GM23248 (cell line): Measurements from ENCODE around the gene WDR4. TPM values are rescaled to one million over a fixed set of nuclear protein-coding genes. Genes with fewer than 3 reads are reported as not detected.
"Not testable (repeated sequence)": the region's sequence is repeated elsewhere in the genome, so short reads cannot be mapped to it uniquely, and the experiment has no call there.

Experiments
- DNase-seq: peaks from one replicate; pipeline ENCODE4 v3.0.0-alpha.2; 2015
- H2AFZ ChIP-seq: fragments of 200-600 bp; sonication (generic); 2 replicates; pipeline ENCODE4 v1.6.1; 2016; ENCODE audit warnings: antibody characterized with exemption
- H3F3A ChIP-seq: fragments of 200-600 bp; sonication (generic); 2 replicates; pipeline ENCODE4 v1.6.1; 2016; ENCODE audit warnings: mild to moderate bottlenecking, antibody characterized with exemption, mixed run types; ENCODE audit not compliant: insufficient read depth
- H3K27ac ChIP-seq: fragments of 200-600 bp; sonication (generic); 2 replicates; pipeline ENCODE4 v1.5.1; 2016; ENCODE audit warnings: mild to moderate bottlenecking
- H3K27me3 ChIP-seq: fragments of 200-600 bp; sonication (generic); replicated peaks from 2 replicates; pipeline ENCODE4 v1.6.1; 2016; ENCODE audit warnings: mild to moderate bottlenecking; ENCODE audit not compliant: insufficient read depth
- H3K36me3 ChIP-seq: fragments of 200-600 bp; sonication (generic); 2 replicates; pipeline ENCODE4 v1.6.1; 2016; ENCODE audit warnings: low read depth, mild to moderate bottlenecking
- H3K4me1 ChIP-seq: fragments of 200-600 bp; sonication (generic); 2 replicates; pipeline ENCODE4 v1.6.1; 2016; ENCODE audit warnings: mild to moderate bottlenecking; ENCODE audit not compliant: insufficient read depth
- H3K4me2 ChIP-seq: fragments of 200-600 bp; sonication (generic); one replicate; pipeline ENCODE4 v1.6.1; 2016; ENCODE audit warnings: mild to moderate bottlenecking; ENCODE audit not compliant: unreplicated experiment
- H3K4me3 ChIP-seq: fragments of 200-600 bp; sonication (generic); 2 replicates; pipeline ENCODE4 v1.5.1; 2016; ENCODE audit warnings: mild to moderate bottlenecking
- H3K79me2 ChIP-seq: fragments of 200-600 bp; sonication (generic); 2 replicates; pipeline ENCODE4 v1.6.1; 2016; ENCODE audit warnings: mild to moderate bottlenecking; ENCODE audit not compliant: insufficient read depth
- H3K9ac ChIP-seq: fragments of 200-600 bp; sonication (generic); 2 replicates; pipeline ENCODE4 v1.6.1; 2016; ENCODE audit warnings: mild to moderate bottlenecking
- H3K9me2 ChIP-seq: fragments of 200-600 bp; sonication (generic); 2 replicates; pipeline ENCODE4 v1.6.1; 2016; ENCODE audit warnings: mixed run types, mild to moderate bottlenecking, moderate library complexity; ENCODE audit not compliant: insufficient read depth
- H3K9me3 ChIP-seq: fragments of 200-600 bp; sonication (generic); one replicate; pipeline ENCODE4 v1.6.1; 2017; ENCODE audit warnings: low read depth
- H4K20me1 ChIP-seq: fragments of 200-600 bp; sonication (generic); 2 replicates; pipeline ENCODE4 v1.6.0; 2016; ENCODE audit not compliant: insufficient read depth
- EZH2 ChIP-seq: fragments of 200-600 bp; sonication (generic); IDR thresholded peaks from 2 replicates; pipeline ENCODE4 v1.6.1; 2018; ENCODE audit warnings: antibody characterized with exemption, mild to moderate bottlenecking; ENCODE audit not compliant: insufficient read depth, poor library complexity, severe bottlenecking
- EZH2phosphoT487 ChIP-seq: fragments of 200-600 bp; sonication (generic); IDR thresholded peaks from 2 replicates; pipeline ENCODE4 v1.6.1; 2018; ENCODE audit warnings: antibody characterized with exemption, moderate library complexity, mild to moderate bottlenecking, low read depth; ENCODE audit not compliant: insufficient read depth
- WGBS, 2 experiments: methylation state at CpG; one replicate each; pipeline ENCODE4 v1.1.6; 2015 to 2017; ENCODE audit warnings: low lambda C conversion rate in 2 of 2, low coverage in 1 of 2; ENCODE audit errors: missing lambda C conversion rate in 2 of 2; 5-methylcytosine and 5-hydroxymethylcytosine counted together
- in situ Hi-C: fragments of 300-500 bp; cut with MboI; formaldehyde crosslinking; loops from 2 replicates; pipeline ENCODE4 v1.15.0; 2020
- polyA plus RNA-seq: library from polyadenylated mRNA; unstranded; fragments of >200 nt; fragmentation: Nextera tagmentation; extraction: Ambion mirVana; gene quantifications from 2 replicates; pipeline ENCODE4 v1.2.1, GENCODE V29; 2016
- total RNA-seq: library from RNA; depleted of rRNA; stranded (reverse); fragments of >200 nt; shearing (Covaris generic); gene quantifications from 2 replicates; pipeline ENCODE4 v1.2.3, GENCODE V29; 2014

The WDR4 gene
- total and polyA plus RNA-seq, 2 experiments from 2014 or later = 11.9 to 13.5 TPM

GRCh38 chr21:42834726-42835191 is 44.6 kb downstream of the WDR4 start:
- Histone ChIP-seq H3K79me2 (no peaks in the 10 kb centered on the region), H3K4me2 (no peak overlapping the region), H3K9me3 (no peaks in the 10 kb centered on the region), H3K36me3 (no peaks in the 10 kb centered on the region; the same call in 1 of the 2 replicates), H3K4me1 (no peaks in the 10 kb centered on the region), H3K4me3 (no peak overlapping the region), H2AFZ (no peak overlapping the region), H4K20me1 (no peaks in the 10 kb centered on the region), H3K9ac (no peak overlapping the region), H3K9me2 (no peaks in the 10 kb centered on the region), H3K27ac (no peak overlapping the region), H3F3A (no peaks in the 10 kb centered on the region), H3K27me3 (no peaks in the 10 kb centered on the region)
- in situ Hi-C loops = no loop called here
- WGBS, 2 experiments = 93 to 97% methylated on average over 13 of the region's 13 CpGs
- no peak for DNase-seq
- no peak for TF ChIP-seq EZH2

- TF ChIP-seq EZH2 (no peak), EZH2phosphoT487 (no peak)
- H2AFZ ChIP-seq = no peak overlapping the region
- WGBS, 2 experiments = 71 to 74% methylated on average over 23 of the region's 23 CpGs
Measured at GRCh38 chr21:42833859-42834725, 45.2 kb downstream of the WDR4 start.

GRCh38 chr21:42833439-42833815 is 45.9 kb downstream of the WDR4 start:
- no peak for DNase-seq
- no peaks in the 10 kb centered on the region for H3K4me1 ChIP-seq
- no peaks in the 10 kb centered on the region for H4K20me1 ChIP-seq

More at GRCh38 chr21:42833859-42834725, 45.2 kb downstream of the WDR4 start:
- no peak for DNase-seq
- Histone ChIP-seq H3K27me3 (no peaks in the 10 kb centered on the region), H3K9me3 (no peaks in the 10 kb centered on the region), H3K9ac (no peak overlapping the region), H3F3A (no peaks in the 10 kb centered on the region), H3K4me2 (no peak overlapping the region), H3K36me3 (no peaks in the 10 kb centered on the region), H3K27ac (no peak overlapping the region), H3K79me2 (no peaks in the 10 kb centered on the region), H3K9me2 (no peaks in the 10 kb centered on the region), H4K20me1 (no peaks in the 10 kb centered on the region), H3K4me3 (no peak overlapping the region), H3K4me1 (no peaks in the 10 kb centered on the region)
- in situ Hi-C loops = no loop called here

GRCh38 chr21:42832321-42832630 is 47.1 kb downstream of the WDR4 start:
- H2AFZ ChIP-seq, DNase-seq, H3K9ac ChIP-seq, H3K4me2 ChIP-seq, H3K4me3 ChIP-seq, H3K9me2 ChIP-seq, H3K79me2 ChIP-seq, H3K36me3 ChIP-seq, H3K9me3 ChIP-seq, in situ Hi-C loops, H3F3A ChIP-seq, H3K27ac ChIP-seq, H3K4me1 ChIP-seq, H3K27me3 ChIP-seq, H4K20me1 ChIP-seq: not testable (repeated sequence)
- WGBS, 2 experiments = 86 to 89% methylated on average over 4 of the region's 4 CpGs

More at GRCh38 chr21:42833439-42833815, 45.9 kb downstream of the WDR4 start:
- in situ Hi-C loops = no loop called here
- Histone ChIP-seq H3K9me2 (no peaks in the 10 kb centered on the region), H2AFZ (no peak overlapping the region), H3K4me2 (no peak overlapping the region), H3K27me3 (no peaks in the 10 kb centered on the region), H3K79me2 (no peaks in the 10 kb centered on the region), H3K27ac (no peak overlapping the region), H3K4me3 (no peak overlapping the region), H3K36me3 (no peaks in the 10 kb centered on the region), H3F3A (no peaks in the 10 kb centered on the region), H3K9ac (no peak overlapping the region), H3K9me3 (no peaks in the 10 kb centered on the region)
- TF ChIP-seq EZH2 (no peak), EZH2phosphoT487 (no peak)
- WGBS, 2 experiments = 53 to 60% methylated on average over 10 to 11 of the region's 11 CpGs
